ENCODE measurements around the gene NAA38.

NAA38 gene

GRCh38 chr17:7856811-7857712 lies at the start of gene NAA38:
Gene NAA38, minus strand, starts transcription at chr17:7857559. Its CDS starts 96 bp downstream, at chr17:7857463.
- DNase-seq (ENCODE audit: low read depth, low spot score): peak; percentile 99

- no peak for DNase-seq (ENCODE audit: low read depth, low spot score)
Measured at GRCh38 chr17:7903154-7904103, 46.1 kb upstream of the NAA38 start.

- DNase-seq (ENCODE audit: low read depth, low spot score): no peak
Measured at GRCh38 chr17:7897773-7898172, 40.4 kb upstream of the NAA38 start.

- DNase-seq (ENCODE audit: low read depth, low spot score): no peak
Measured at GRCh38 chr17:7897090-7897489, 39.7 kb upstream of the NAA38 start.

GRCh38 chr17:7894866-7895265 lies 37.5 kb upstream of the NAA38 start:
- no peak for DNase-seq (ENCODE audit: low read depth, low spot score)

- DNase-seq (ENCODE audit: low read depth, low spot score): no peak
Measured at GRCh38 chr17:7894226-7894625, 36.9 kb upstream of the NAA38 start.

- DNase-seq (ENCODE audit: low read depth, low spot score): no peak
Measured at GRCh38 chr17:7893187-7893880, 36.0 kb upstream of the NAA38 start.

GRCh38 chr17:7889166-7889955 lies 32.0 kb upstream of the NAA38 start:
- DNase-seq (ENCODE audit: low read depth, low spot score): no peak

GRCh38 chr17:7888184-7888920 lies 31.0 kb upstream of the NAA38 start, which contains the start of gene CHD3:
Gene CHD3, plus strand, starts transcription at chr17:7888789. Its CDS starts 212 bp downstream, at chr17:7889001.
- DNase-seq (ENCODE audit: low read depth, low spot score): no peak

GRCh38 chr17:7887482-7888183 lies 30.3 kb upstream of the NAA38 start:
- no peak for DNase-seq (ENCODE audit: low read depth, low spot score)

GRCh38 chr17:7887038-7887481 lies 29.7 kb upstream of the NAA38 start:
- no peak for DNase-seq (ENCODE audit: low read depth, low spot score)

GRCh38 chr17:7886227-7887037 lies 29.1 kb upstream of the NAA38 start:
- no peak for DNase-seq (ENCODE audit: low read depth, low spot score)

GRCh38 chr17:7885367-7886226 lies 28.2 kb upstream of the NAA38 start:
- DNase-seq (ENCODE audit: low read depth, low spot score): no peak

GRCh38 chr17:7884581-7885366 lies 27.4 kb upstream of the NAA38 start:
- DNase-seq (ENCODE audit: low read depth, low spot score): no peak

- DNase-seq (ENCODE audit: low read depth, low spot score): no peak
Measured at GRCh38 chr17:7883781-7884386, 26.5 kb upstream of the NAA38 start.

GRCh38 chr17:7882629-7883028 lies 25.3 kb upstream of the NAA38 start:
- DNase-seq (ENCODE audit: low read depth, low spot score): no peak
